GM18867 (cell line): ENCODE data around the gene HSDL2.
"Not testable (repeated sequence)": the region's sequence is repeated elsewhere in the genome, so short reads cannot be mapped to it uniquely, and the experiment has no call there.

ENCODE experiments used
- ATAC-seq: cut with Tn5 transposase; IDR thresholded peaks from one replicate; pipeline ENCODE4 v1.9.1; 2021; ENCODE audit warnings: mild to moderate bottlenecking, moderate library complexity; ENCODE audit not compliant: unreplicated experiment

HSDL2 gene

DNA sequence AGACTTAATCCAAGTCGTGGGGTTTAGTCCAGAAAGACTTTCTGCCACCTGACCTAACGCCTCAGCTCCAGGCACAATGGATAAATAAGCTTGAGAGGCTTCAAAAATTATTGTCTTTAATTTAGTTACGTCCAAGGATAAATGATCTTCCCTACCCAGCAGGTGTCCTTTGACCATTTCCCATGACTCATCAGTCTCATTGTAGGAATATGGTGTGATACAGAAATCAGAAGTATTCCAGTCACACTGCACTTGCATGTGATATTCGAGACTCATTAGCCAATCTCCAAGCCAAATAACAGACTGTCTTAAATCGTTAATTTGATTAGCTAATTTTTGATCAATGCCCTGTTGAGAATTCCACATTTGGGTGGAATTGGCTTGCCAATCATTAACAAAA, 13.2 kb downstream of the HSDL2 start:
- not testable (repeated sequence) for ATAC-seq

DNA sequence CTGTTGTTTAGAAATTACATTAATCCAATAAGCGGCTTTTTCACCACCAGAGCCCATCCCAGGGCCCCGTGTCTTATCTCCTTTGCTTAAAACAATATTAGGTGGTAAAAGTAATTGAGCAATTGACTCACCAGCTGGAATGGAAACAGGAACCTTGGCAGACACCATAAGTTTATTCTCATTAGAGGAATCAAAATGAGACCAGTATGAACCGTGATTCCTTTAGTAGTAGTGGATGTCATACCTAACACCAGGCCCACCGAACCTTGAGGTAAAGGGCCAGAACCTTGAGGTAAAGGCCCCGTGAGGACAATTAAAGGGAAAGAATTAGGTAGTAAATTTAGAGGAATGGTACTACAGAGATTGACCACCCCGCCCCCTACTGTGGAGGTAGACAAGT, 16.5 kb downstream of the HSDL2 start:
- no peak for ATAC-seq

DNA sequence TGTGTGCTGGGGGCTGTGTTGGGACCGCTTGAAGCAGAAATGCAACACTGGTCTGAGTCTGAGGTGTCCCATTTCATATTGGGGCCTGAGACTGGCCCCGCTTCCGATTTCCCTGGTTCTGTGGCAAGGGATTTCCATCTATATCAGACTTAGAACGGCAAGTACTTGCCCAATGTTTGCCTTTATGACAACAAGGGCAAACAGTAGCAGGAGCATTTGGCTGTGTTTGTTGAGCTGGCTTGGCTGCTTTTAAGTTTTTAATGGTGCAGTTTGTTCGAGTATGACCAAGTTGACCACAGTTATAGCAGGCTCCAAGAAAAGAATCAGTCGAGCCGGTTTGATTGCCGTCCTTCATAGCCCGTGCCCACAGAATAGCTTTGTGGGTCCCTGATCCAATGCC, 17.0 kb downstream of the HSDL2 start:
- ATAC-seq: no peak

DNA sequence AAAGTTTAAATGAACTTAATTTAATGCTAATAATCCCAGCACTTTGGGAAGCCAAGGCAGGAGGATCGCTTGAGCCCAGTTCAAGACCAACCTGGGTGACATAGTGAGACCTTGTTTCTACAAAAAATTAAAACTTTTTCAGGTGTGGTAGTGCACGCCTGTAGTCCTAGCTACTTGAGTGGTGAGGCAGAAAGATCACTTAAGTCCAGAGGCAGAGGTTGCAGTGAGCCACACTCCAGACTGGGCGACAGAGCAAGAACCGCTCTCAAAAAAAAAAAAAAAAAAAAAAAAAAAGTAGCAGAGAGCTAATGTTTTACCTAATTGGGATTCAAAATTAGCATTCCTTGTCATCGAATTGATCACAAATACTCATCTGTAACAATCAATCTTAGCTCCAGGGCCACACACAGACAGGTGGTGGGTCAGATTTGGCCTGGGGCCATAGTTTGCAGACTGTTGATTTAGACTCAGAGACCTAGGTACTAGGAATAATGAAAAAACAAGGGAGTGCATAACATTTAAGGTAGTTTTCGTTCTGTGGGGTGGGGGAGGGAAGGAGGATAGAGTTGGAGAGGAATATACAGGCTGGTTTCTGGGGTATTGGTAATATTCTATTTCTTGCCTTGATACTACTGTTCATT, 21.4 kb downstream of the HSDL2 start:
- ATAC-seq: no peak

GRCh38 chr9:112403614-112404201, 23.8 kb downstream of the HSDL2 start:
- no peak for ATAC-seq

DNA sequence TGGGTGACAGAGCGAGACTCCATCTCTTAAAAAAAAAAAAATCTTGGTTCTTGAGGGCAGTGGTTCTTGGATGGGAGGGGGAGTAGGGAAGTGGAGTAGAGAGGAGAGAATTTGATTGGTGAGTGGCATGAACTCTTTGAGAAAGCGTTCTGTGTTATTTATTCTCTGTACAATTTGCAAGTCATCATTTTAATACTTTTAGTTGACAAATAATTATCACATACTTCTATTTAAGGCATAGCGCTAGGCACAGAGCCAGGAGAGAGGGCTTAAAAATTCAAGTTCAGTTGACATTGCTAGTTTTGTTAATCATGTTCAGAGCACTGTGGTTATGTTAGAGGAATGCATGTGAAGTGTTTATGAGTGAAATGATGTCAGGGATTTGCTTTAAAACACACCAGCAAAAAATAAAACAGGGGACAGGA, 24.6 kb downstream of the HSDL2 start:
- no peak for ATAC-seq

DNA sequence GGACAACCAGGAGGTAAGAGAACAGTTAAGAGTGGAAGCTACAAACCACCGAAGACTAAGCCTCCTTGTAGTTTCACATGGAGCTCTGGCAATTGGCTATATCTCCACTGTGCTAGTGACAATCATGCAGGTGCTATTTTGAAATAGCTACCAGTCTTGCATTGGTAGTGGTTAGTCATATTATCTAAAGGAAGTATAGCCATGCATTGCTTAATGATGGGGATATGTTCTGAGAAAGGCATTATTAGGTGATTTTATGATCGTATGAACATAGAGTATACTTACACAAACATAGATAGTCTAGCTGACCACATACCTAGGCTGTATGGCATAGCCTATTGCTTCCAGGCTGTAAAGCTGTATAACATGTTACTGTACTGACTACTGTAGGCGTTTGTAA, 28.4 kb downstream of the HSDL2 start:
- no peak for ATAC-seq

GRCh38 chr9:112408819-112409218, 28.9 kb downstream of the HSDL2 start:
- ATAC-seq: no peak

DNA sequence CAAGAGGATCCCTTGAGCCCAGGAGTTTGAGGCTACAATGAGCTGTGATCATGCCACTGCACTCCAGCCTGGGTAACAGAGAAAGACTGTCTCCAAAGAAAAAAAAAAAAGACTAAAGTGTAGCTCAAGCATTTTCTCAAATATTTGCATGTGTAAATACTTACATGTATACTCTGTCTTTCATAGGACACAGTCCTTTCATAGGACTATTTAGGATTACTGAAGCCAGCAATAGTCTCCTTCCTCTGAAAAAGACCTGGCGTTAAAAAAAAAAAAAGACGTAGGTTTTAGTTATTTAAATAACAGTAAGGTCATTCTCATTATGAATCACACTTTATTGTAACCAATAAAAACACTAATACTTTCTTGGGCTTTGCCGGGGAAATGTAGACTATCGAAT, 29.9 kb downstream of the HSDL2 start:
- no peak for ATAC-seq

DNA sequence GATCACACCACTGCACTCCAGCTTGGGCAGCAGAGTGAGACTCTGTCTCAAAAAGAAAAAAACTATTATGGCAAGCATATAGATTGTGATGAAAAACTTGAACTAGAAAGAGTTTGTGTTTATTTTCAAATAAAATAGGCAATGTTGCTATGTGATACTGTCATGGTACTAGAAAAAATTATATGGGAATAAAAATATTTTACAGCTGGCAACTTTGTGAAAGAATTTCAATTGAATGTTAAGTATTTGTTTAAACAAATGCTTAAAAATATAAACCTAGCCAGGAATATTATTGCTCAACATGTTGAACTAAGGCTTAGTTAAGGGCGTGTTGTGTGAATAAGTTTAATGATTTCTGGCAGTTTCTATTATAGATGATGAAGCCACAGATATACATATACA, 31.7 kb downstream of the HSDL2 start:
- ATAC-seq: no peak

DNA sequence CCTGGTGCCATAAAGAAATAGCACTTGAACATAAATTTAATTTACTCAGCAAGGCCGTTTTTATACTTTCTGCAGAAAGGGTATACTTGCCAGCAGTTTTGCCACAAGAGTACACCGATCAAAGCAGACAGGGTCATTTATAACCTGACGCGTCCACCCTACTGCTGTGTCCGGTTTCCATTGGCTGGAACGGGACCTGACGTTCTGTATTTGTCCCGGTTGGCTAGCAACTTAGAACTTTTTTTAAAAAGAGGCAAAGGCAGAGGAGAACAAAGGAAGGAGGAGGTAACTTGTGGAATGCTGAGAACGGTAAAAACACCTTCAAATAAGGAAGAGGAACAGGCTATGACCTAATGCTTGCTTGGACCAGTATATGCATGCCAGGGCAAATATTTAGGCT, 33.8 kb downstream of the HSDL2 start:
- ATAC-seq: not testable (repeated sequence)

DNA sequence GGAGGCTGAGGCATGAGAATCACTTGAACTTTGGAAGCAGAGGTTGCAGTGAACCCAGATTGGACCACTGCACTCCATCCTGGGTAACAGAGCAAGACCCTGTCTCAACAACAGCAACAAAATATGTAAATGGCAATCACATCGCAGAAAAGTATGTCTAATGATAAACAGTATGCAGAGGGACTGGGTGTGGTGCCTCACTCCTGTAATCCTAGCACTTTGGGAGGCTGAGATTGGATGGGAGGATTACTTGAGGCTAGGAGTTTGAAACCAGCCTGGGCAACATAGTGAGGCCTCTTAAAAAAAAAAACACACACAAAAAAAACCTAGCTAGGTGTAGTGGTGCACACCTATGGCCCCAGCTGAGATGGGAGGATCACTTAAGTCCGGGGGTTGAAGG, 40.3 kb downstream of the HSDL2 start:
- ATAC-seq: no peak

DNA sequence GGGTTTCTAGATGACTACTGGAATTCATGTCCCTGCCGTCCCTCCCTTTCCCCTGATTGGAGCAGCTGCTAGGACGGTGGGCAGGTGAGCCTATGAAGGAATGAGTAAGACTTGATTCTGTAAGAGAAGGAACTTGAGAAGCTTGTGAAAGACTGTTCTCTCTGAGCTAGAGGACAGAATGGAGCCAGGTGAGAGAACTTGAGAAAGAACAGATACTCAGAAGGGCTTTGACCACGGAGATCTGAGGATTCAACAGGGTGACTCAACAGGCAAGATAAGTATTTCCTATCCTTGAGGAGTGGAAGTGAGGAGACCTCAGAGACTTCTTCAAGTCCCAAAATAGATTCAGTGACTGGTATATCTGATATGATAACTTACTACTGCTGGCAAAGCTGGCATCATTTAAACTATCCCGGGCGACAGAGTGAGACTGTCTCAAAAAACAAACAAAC, 41.9 kb downstream of the HSDL2 start:
- no peak for ATAC-seq

DNA sequence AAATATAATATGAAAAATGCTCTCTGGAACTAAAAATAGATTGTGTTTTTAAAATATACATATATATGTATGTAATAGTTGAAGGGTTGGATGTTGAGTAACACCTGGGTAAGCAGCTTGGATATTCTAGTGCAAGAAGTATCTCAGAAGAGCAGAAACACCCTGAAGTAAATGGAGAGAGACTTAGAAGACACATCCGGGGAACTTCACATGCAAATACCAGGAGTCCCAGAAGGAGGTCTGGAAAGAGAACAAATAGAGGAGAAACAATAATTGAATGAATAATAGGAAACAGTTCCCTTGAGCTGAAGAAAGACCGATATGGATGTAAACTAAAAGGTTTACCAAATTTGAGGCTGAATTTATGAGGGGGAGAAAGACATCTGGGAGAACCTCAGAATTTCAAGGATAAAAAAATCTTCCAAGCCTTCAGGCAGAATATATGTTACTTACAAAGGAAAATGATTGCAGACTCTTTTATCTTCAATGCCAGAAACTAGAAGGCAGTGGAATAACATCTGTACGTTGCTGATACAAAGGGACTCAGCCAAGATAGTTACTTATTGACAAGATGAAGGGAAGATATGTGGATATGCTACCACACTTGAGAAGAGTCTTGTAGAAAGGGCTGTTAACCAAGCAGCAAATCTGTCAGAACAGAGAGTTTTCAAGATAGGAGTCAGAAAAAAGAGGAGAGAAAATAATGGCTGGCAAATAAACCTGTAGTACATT, 42.7 kb downstream of the HSDL2 start:
- no peak for ATAC-seq

DNA sequence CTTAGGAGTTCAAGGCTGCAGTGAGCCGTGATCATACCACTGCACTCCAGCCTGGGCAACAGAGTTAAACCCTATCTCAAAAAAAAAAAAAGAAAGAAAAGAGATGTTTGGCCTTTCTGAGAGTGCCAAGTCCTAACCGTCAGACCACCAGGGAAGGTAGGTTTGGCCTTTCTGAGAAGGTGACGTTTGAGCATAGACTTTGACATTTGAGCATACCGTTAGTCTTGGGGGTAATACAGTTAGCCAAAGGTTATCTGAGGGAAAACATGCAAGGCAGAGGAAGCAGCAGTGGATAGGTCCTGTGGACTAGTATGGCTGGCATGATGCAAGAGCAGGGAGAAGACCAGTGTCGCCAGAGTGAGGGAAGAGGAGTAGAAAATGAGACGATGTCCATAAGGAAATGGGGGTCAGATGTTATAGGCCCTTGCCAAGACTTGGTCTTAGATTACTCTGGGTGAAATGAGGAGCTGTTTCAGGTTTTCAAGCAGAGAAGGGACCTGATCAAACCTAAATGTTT, 50.2 kb downstream of the HSDL2 start:
- no peak for ATAC-seq

- no peak for ATAC-seq
Measured at GRCh38 chr9:112433499-112434392, 53.8 kb downstream of the HSDL2 start.

GRCh38 chr9:112434487-112434886, 54.6 kb downstream of the HSDL2 start:
- no peak for ATAC-seq

- no peak for ATAC-seq
Measured at GRCh38 chr9:112437406-112437805, 57.5 kb downstream of the HSDL2 start.

GRCh38 chr9:112439171-112439570, 59.3 kb downstream of the HSDL2 start:
- ATAC-seq: no peak

GRCh38 chr9:112439825-112440224, 59.9 kb downstream of the HSDL2 start:
- no peak for ATAC-seq

GRCh38 chr9:112443200-112443599, 63.3 kb downstream of the HSDL2 start:
- ATAC-seq: no peak
